Measurements from ENCODE around the gene KRT33A. TPM values are rescaled to one million over a fixed set of nuclear protein-coding genes. Genes with fewer than 3 reads are reported as not detected.
"Not testable (repeated sequence)": the region's sequence is repeated elsewhere in the genome, so short reads cannot be mapped to it uniquely, and the experiment has no call there.

The KRT33A gene
- total RNA-seq, 2 experiments from 2014 or later, result not detected

DNA sequence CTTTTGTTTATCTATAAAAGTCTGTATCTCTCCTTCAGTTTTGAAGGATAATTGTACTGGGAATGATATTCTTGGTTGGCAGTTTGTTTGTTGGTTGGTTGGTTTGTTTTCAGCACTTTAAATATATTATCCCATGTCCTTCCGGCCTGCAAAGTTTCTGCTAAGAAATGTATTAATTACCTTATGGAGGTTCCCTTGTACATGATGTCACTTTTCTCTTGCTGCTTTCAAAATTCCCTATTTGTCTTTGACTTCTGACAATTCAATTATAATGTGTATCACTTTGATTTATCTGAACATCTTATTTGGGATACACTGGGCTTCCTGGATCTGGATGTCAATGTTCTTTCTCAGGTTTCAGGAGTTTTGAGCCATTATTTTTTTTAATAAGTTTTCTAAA lies 35.6 kb upstream of the KRT33A start:
- DNase-seq, result no peak
- Mint-ChIP-seq H3K36me3 (peaks cover 8% of the 10 kb centered on the region), H3K4me3 (no peak overlapping the region), H3K4me1 (ENCODE audit: low read depth) (no peaks in the 10 kb centered on the region), H3K27me3 (peaks cover 4% of the 10 kb centered on the region), H3K9me3 (peaks cover 13% of the 10 kb centered on the region), H3K27ac (no peak overlapping the region)
- ChIA-PET POLR2A (no interaction called here), CTCF (no interaction called here)
- intact Hi-C loops (cut with micrococcal nuclease), result no loop called here

DNA sequence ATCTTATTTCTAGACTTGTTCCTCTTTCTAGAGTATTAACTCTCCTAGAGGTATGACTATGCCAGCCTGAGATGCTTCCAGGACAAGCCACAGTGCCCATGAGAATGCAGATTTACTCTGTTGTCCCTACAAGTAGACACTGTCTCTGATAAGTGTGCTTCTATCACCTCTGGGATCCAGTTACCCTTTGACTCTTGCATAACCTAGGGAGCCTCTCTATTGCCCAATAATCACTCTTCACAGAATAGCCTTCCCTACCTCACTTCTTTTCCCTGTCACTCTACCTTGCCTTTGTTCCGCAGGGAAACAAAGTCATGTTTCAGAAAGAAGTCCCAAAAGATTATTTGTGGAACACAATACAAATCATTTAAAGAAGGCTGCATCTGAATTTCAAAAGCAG lies 33.1 kb upstream of the KRT33A start:
- ChIA-PET POLR2A (no interaction called here), CTCF (no interaction called here)
- Mint-ChIP-seq H3K36me3 (peaks cover 8% of the 10 kb centered on the region), H3K27ac (no peak overlapping the region), H3K4me1 (ENCODE audit: low read depth) (no peaks in the 10 kb centered on the region), H3K27me3 (no peaks in the 10 kb centered on the region), H3K9me3 (peaks cover 13% of the 10 kb centered on the region), H3K4me3 (no peak overlapping the region)
- DNase-seq, result no peak
- intact Hi-C loops (cut with micrococcal nuclease), result no loop called here

DNA sequence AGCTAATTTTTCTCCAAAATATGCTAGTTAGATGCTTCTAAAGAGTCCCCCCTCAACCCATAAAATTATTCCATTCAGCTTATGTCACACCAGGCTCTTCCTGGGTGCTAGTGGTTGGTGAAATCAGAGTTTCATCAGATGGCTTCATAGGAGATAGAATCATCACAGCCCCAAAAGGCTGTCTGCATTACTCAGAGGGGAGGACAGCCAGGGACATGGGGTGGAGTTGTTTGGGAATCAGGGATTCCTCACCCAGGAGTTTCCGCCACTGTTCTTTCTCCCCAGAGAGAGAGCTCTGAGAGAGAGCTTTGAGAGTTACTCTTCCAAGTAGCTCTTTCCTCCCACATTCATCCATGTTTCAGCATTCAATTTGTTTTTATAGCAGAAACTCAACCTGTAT lies 31.8 kb upstream of the KRT33A start:
- peaks cover 12% of the 10 kb centered on the region for H3K9me3 Mint-ChIP-seq
- H3K4me3 Mint-ChIP-seq, result no peak overlapping the region
- peaks cover 6% of the 10 kb centered on the region for H3K4me1 Mint-ChIP-seq (ENCODE audit: low read depth)
- intact Hi-C loops (cut with micrococcal nuclease), result no loop called here
- no peak overlapping the region for H3K27ac Mint-ChIP-seq
- DNase-seq, result no peak
- H3K27me3 Mint-ChIP-seq, result no peaks in the 10 kb centered on the region
- POLR2A ChIA-PET, result no interaction called here
- H3K36me3 Mint-ChIP-seq, result peaks cover 7% of the 10 kb centered on the region
- CTCF ChIA-PET, result interaction anchor here (1.1 kb wide), 1 partner anchor 167 kb away, joined by 3 read pairs; no protein-coding TSS in a partner anchor

DNA sequence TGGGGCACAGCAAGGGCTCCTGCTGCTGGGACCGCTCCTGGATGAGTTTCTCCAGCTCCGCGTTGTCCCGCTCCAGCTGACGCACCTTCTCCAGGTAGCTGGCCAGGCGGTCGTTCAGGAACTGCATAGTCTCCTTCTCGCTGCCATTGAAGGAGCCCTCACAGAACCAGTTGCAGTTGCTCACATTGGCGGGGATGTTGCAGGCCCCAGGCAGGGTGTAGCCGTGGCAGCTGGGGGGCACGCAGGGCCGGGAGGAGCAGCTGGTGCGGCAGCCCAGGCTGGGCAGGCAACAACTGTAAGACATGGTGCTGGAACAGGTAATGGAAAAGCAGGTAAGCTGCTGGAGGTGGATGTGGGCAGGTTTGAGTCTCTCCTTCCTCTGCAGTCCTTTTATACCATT lies 31.3 kb upstream of the KRT33A start, which contains the start of gene KRT34:
TSS of gene KRT34 (minus strand) at position 364 of the 400 bp plus-strand sequence. CDS start at position 304, 60 bp downstream.
- peaks cover 10% of the 10 kb centered on the region for H3K9me3 Mint-ChIP-seq
- CTCF ChIA-PET, result interaction anchor here (1.1 kb wide), 1 partner anchor 167 kb away, joined by 3 read pairs; no protein-coding TSS in a partner anchor
- DNase-seq; H3K4me3 Mint-ChIP-seq; POLR2A ChIA-PET; H3K36me3 Mint-ChIP-seq; H3K27ac Mint-ChIP-seq; intact Hi-C loops (cut with micrococcal nuclease); H3K4me1 Mint-ChIP-seq (ENCODE audit: low read depth); H3K27me3 Mint-ChIP-seq: not testable (repeated sequence)

DNA sequence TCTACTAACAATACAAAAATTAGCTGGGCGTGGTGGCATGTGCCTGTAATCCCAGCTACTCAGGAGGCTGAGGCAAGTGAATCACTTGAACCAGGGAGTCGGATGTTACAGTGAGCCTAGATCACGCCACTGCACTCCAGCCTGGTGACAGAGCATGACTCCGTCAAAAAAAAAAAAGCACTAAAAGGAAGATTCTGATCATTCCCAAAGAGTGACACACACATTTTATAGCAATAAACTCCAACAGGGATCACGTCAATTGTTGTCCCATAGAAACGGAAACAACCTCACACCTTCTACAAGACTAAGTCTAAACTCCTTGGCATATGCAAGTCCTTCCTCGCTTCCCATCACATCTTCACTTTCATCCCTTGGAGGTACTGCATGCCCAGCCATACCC lies 29.5 kb upstream of the KRT33A start:
- H3K4me3 Mint-ChIP-seq; CTCF ChIA-PET; H3K4me1 Mint-ChIP-seq (ENCODE audit: low read depth); H3K36me3 Mint-ChIP-seq; DNase-seq; H3K9me3 Mint-ChIP-seq; intact Hi-C loops (cut with micrococcal nuclease); H3K27ac Mint-ChIP-seq; POLR2A ChIA-PET; H3K27me3 Mint-ChIP-seq: not testable (repeated sequence)

DNA sequence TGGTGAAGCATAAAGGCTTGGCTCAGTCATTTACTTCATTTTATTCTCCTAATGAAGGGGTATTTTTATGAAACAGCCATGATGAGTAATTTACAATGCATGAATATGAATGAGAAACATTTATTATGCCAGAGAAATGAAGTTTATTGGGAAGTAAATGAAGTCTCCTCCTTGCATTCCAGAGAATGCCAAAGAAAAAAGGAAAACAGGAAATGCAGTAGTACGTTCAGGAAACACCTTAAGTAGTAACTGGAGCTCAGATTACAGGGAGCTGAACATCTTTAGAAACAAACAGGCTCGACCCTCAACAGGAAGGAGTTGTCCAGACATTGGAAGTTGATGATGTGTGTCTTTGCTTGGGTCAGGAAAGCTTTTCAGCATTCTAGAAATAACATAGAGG lies 26.9 kb upstream of the KRT33A start:
- Mint-ChIP-seq H3K36me3 (peaks cover 1% of the 10 kb centered on the region), H3K9me3 (peaks cover 11% of the 10 kb centered on the region), H3K27me3 (no peaks in the 10 kb centered on the region), H3K4me1 (ENCODE audit: low read depth) (peaks cover 6% of the 10 kb centered on the region), H3K4me3 (no peak overlapping the region), H3K27ac (no peak overlapping the region)
- no peak for DNase-seq
- CTCF ChIA-PET, result no interaction called here
- intact Hi-C loops (cut with micrococcal nuclease), result no loop called here
- POLR2A ChIA-PET, result no interaction called here

DNA sequence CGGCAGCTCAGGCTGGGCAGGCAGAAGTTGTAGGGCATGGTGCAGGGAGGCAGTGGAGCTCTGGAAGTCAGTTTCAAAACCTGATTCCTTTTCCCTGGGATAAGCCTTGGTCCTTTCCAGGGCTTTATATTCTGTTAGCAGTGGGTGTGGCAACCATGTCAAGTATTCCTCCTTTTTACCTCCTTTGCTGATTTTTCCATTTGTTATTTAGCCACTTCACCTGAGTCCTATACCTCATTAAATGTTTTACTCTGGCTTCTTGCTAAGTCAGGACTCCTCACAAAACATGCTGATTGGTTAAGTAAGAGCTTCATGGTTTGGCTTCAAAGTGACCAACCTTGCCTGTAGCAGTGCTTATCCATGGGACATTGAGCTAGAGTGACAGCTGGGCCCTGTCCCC lies 19.1 kb upstream of the KRT33A start, which contains the start of gene KRT33B:
TSS of gene KRT33B (minus strand) at position 101 of the 400 bp plus-strand sequence. CDS start at position 38, 63 bp downstream.
- Mint-ChIP-seq H3K4me3 (no peak within 1 kb of the TSS), H3K9me3 (peaks cover 8% of the 10 kb centered on the region), H3K36me3 (no peaks in the 10 kb centered on the region), H3K27me3 (no peaks in the 10 kb centered on the region), H3K4me1 (ENCODE audit: low read depth) (peaks cover 3% of the 10 kb centered on the region), H3K27ac (no peak within 1 kb of the TSS)
- intact Hi-C loops (cut with micrococcal nuclease), result no loop called here
- CTCF ChIA-PET, result interaction anchor here (1.7 kb wide), 1 partner anchor 179 kb away, joined by 4 read pairs; no protein-coding TSS in a partner anchor
- POLR2A ChIA-PET, result no interaction called here
- DNase-seq, result no peak

DNA sequence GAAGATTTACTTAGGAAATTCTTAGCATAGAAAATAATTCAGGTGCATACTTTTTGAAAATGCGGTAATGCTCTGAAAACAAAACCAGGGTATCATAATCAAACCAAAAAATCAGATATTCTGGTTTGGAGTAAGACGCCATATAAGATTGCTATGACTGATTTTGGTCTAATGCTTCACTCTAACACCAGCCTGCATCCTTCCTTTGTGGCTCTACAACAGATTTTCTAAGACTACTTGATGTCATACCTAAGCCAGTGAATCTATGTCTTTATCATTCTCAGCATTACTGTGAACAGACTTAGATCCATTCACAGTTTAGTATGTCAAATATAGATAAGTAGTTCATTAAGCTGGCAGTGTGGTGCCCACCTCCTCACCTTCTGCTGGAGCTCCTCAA lies 18.4 kb upstream of the KRT33A start:
- intact Hi-C loops (cut with micrococcal nuclease), result no loop called here
- Mint-ChIP-seq H3K27ac (no peak overlapping the region), H3K9me3 (peaks cover 2% of the 10 kb centered on the region), H3K4me1 (ENCODE audit: low read depth) (peaks cover 8% of the 10 kb centered on the region), H3K27me3 (no peaks in the 10 kb centered on the region), H3K36me3 (no peaks in the 10 kb centered on the region), H3K4me3 (no peak overlapping the region)
- POLR2A ChIA-PET, result no interaction called here
- no peak for DNase-seq
- CTCF ChIA-PET, result no interaction called here

DNA sequence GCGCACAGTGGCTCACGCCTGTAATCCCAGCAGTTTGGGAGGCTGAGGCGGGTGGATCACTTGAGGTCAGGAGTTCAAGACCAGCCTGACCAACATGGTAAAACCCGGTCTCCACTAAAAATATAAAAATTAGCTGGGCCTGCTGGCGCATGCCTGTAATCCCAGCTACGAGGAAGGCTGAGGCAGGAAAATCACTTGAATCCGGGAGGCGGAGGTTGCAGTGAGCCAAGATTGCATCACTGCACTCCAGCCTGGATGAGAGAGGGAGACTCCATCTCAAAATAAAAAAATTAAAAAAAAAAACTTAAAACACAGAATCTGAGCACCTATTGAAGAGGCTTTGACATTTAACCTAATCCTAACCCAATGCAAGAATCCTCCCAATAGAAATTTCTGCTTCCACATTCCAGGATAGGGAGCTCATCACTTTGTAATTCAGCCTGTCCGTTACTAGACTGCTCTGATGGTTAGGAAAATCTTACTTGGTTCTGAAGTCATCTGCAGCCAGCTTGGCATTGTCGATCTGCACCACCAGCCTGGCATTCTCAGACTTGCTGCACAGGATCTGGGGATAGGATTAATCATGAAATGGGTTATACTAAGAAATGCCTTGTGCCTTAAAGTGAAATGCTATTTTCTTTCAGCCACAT lies 16.9 kb upstream of the KRT33A start:
- Mint-ChIP-seq H3K4me3 (no peak overlapping the region), H3K36me3 (no peaks in the 10 kb centered on the region), H3K27ac (no peak overlapping the region), H3K9me3 (no peaks in the 10 kb centered on the region), H3K27me3 (no peaks in the 10 kb centered on the region), H3K4me1 (ENCODE audit: low read depth) (peaks cover 8% of the 10 kb centered on the region)
- POLR2A ChIA-PET, result no interaction called here
- CTCF ChIA-PET, result interaction anchor here (1.3 kb wide), 1 partner anchor 45 kb away, joined by 4 read pairs; no protein-coding TSS in a partner anchor
- intact Hi-C loops (cut with micrococcal nuclease), result no loop called here
- no peak for DNase-seq

DNA sequence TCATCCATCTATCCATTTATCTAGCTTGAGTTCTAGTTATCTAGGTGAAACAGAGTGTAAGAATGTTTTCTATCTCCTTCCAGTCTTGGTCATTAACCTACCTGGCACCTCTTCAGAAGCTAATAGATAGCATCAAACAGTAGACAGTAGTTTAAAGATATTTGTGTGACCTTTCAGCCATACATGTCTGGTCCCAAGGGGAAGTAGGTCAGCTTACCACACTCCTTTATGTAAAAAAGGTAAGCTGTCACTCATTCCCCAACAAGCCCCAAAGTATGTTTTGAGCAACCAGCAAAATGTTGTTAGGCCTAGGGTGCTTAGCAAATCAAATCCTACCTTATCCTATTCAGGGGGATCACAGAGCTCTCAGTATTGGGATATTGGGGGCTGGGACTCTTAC lies 15.4 kb upstream of the KRT33A start:
- H3K27me3 Mint-ChIP-seq, result no peaks in the 10 kb centered on the region
- CTCF ChIA-PET, result no interaction called here
- POLR2A ChIA-PET, result no interaction called here

DNA sequence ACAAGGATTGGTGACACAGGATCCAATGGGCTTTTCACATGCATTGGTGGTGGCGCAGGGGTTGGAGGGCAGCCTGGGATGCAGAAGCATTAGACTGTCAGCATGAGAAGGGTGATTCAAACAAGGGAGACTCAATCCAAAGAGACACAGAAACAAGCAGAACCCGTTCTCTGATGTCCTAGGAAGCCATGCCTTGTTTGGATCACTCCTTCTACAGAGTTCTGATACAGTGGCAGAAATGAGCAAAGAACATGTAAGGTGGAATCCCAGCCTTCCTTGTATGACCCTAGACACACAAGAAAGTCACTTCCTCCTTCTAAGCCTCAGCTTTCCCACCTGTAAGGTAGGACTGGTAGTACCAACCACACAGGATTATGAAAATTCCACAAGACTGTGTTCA lies 13.3 kb upstream of the KRT33A start:
- ChIA-PET POLR2A (no interaction called here), CTCF (no interaction called here)
- H3K36me3 Mint-ChIP-seq, result no peaks in the 10 kb centered on the region
- H3K27ac Mint-ChIP-seq, result no peak overlapping the region
- no peak overlapping the region for H3K4me3 Mint-ChIP-seq
- peaks cover 5% of the 10 kb centered on the region for H3K4me1 Mint-ChIP-seq (ENCODE audit: low read depth)
- no peaks in the 10 kb centered on the region for H3K27me3 Mint-ChIP-seq
- intact Hi-C loops (cut with micrococcal nuclease), result no loop called here
- no peak for DNase-seq
- no peaks in the 10 kb centered on the region for H3K9me3 Mint-ChIP-seq

More for the DNA sequence above, 15.4 kb upstream of the KRT33A start:
- no peaks in the 10 kb centered on the region for H3K9me3 Mint-ChIP-seq
- peaks cover 8% of the 10 kb centered on the region for H3K4me1 Mint-ChIP-seq (ENCODE audit: low read depth)
- H3K27ac Mint-ChIP-seq, result no peak overlapping the region
- no peak for DNase-seq
- H3K36me3 Mint-ChIP-seq, result no peaks in the 10 kb centered on the region
- intact Hi-C loops (cut with micrococcal nuclease), result no loop called here
- H3K4me3 Mint-ChIP-seq, result no peak overlapping the region

DNA sequence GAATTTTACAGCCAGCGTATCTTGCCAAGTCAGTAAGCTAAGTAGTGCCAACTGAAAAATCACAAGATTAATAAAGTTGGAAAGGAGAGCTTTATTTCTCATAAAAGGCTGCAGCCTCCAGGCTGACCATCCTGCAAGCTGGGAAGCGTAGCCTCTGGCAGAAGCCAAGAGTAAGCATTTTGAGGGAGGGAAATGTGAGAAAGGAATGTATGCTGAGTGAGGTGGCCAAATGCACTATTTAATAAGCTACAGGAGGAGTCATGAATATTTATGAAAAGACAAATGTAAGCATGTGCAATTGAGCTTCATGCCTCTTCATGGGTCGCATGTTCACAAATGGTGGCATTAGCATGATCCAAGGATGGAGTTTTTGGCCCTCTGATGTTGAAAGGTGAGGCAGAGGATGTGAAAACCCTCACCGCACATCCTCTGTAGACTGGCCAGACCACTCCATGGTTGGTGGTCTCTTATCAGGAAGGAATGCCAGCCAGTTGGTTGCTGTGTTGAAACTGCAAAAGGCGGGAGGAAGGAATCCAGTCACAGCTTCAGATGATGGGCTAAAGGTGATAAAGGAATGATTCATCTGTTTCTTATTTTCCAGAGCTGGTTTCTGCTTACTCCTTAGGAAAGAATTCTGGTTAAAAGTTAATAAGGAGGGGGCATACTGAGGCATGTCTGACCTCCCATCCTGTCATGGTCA lies 9.8 kb upstream of the KRT33A start:
- H3K4me3 Mint-ChIP-seq, result no peak overlapping the region

DNA sequence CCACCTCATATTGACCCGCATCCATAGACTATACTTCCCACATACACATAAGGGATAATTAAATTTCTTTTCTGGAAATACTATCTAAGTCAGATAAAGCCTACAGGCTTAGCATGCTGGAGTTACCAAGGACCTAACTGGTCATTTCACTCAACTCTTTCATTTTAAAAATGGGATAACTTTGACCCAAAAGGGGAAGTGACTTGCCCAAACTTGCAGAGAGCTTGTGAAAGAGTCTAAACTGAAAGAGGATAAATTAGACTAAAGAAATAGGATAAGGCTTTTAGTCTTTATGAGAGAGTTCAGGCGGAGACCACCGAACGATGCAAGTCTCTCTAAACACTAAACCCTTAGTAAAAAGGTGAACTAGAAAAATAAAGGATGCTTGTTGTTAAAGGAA lies 3.9 kb upstream of the KRT33A start:
- no peak overlapping the region for H3K4me3 Mint-ChIP-seq
- H3K9me3 Mint-ChIP-seq, result peaks cover 2% of the 10 kb centered on the region
- H3K36me3 Mint-ChIP-seq, result no peaks in the 10 kb centered on the region
- H3K27me3 Mint-ChIP-seq, result no peaks in the 10 kb centered on the region
- no peak for DNase-seq
- H3K4me1 Mint-ChIP-seq (ENCODE audit: low read depth), result peaks cover 14% of the 10 kb centered on the region
- POLR2A ChIA-PET, result no interaction called here
- CTCF ChIA-PET, result no interaction called here
- H3K27ac Mint-ChIP-seq, result no peak overlapping the region
- intact Hi-C loops (cut with micrococcal nuclease), result no loop called here

More for the DNA sequence above, 9.8 kb upstream of the KRT33A start:
- peaks cover 5% of the 10 kb centered on the region for H3K4me1 Mint-ChIP-seq (ENCODE audit: low read depth)
- H3K36me3 Mint-ChIP-seq, result no peaks in the 10 kb centered on the region
- POLR2A ChIA-PET, result no interaction called here
- H3K27me3 Mint-ChIP-seq, result no peaks in the 10 kb centered on the region
- peaks cover 2% of the 10 kb centered on the region for H3K9me3 Mint-ChIP-seq
- H3K27ac Mint-ChIP-seq, result no peak overlapping the region
- no peak for DNase-seq
- intact Hi-C loops (cut with micrococcal nuclease), result no loop called here
- CTCF ChIA-PET, result no interaction called here

Data from activated CD4-positive, alpha-beta memory T cell treated with anti-CD3 and anti-CD28 coated beads for 36 hours (primary cell).